OCI-M2 (cell line): ENCODE data around the gene PCIF1.
"Not testable (repeated sequence)": the region's sequence is repeated elsewhere in the genome, so short reads cannot be mapped to it uniquely, and the experiment has no call there.

ENCODE experiments used
- DNase-seq: peaks from one replicate; lab custom pipeline; 2025; ENCODE audit not compliant: unreplicated experiment; lab: John Stamatoyannopoulos, UW

Gene PCIF1

GRCh38 chr20:45921337-45922189 is 12.9 kb upstream of the PCIF1 start:
- no peak for DNase-seq

- DNase-seq = no peak
Measured at GRCh38 chr20:45924391-45925261, 9.9 kb upstream of the PCIF1 start.

- no peak for DNase-seq
Measured at GRCh38 chr20:45925821-45926506, 8.5 kb upstream of the PCIF1 start.

- no peak for DNase-seq
Measured at GRCh38 chr20:45926731-45927070, 7.8 kb upstream of the PCIF1 start.

- no peak for DNase-seq
Measured at GRCh38 chr20:45927071-45927878, 7.2 kb upstream of the PCIF1 start.

- DNase-seq = not testable (repeated sequence)
Measured at GRCh38 chr20:45931680-45932079, 2.8 kb upstream of the PCIF1 start.

GRCh38 chr20:45933266-45934045 is 1.0 kb upstream of the PCIF1 start:
- peak; percentile 47 for DNase-seq

GRCh38 chr20:45934046-45934585 is 367 bp upstream of the PCIF1 start:
- DNase-seq = no peak

- DNase-seq = no peak
Measured at GRCh38 chr20:45935416-45936046, 1.0 kb downstream of the PCIF1 start.

- DNase-seq = no peak
Measured at GRCh38 chr20:45937765-45938164, 3.3 kb downstream of the PCIF1 start.

- no peak for DNase-seq
Measured at GRCh38 chr20:45938727-45939438, 4.4 kb downstream of the PCIF1 start.

GRCh38 chr20:45940053-45940452 is 5.6 kb downstream of the PCIF1 start:
- DNase-seq = no peak

GRCh38 chr20:45940469-45940868 is 6.0 kb downstream of the PCIF1 start:
- DNase-seq = no peak

- DNase-seq = no peak
Measured at GRCh38 chr20:45943613-45944012, 9.1 kb downstream of the PCIF1 start.

GRCh38 chr20:45944151-45944964 is 9.9 kb downstream of the PCIF1 start:
- no peak for DNase-seq

- no peak for DNase-seq
Measured at GRCh38 chr20:45944965-45945677, 10.6 kb downstream of the PCIF1 start.

- DNase-seq = no peak
Measured at GRCh38 chr20:45945678-45946148, 11.2 kb downstream of the PCIF1 start.
